SJCRH30 (cell line): ENCODE results near the gene NRDC. TPM values are rescaled to one million over a fixed set of nuclear protein-coding genes. Genes with fewer than 3 reads are reported as not detected.

Experiments used
- DNase-seq, 2 experiments: peaks; one replicate each; pipeline ENCODE4 v3.0.0-alpha.2; 2015 to 2020
- H3K27ac ChIP-seq: fragments of 250-450 bp; sonication (Bioruptor Pico); 2 replicates; pipeline ENCODE4 v1.5.1; 2020; ENCODE audit warnings: mild to moderate bottlenecking, moderate library complexity
- H3K27me3 ChIP-seq: fragments of 250-450 bp; sonication (Bioruptor Pico); 2 replicates; pipeline ENCODE4 v1.5.1; 2020; ENCODE audit warnings: mild to moderate bottlenecking, moderate library complexity
- H3K36me3 ChIP-seq: fragments of 250-450 bp; sonication (Bioruptor Pico); 2 replicates; pipeline ENCODE4 v1.5.1; 2020; ENCODE audit warnings: mild to moderate bottlenecking, moderate library complexity
- H3K4me1 ChIP-seq: fragments of 250-450 bp; sonication (Bioruptor Pico); 2 replicates; pipeline ENCODE4 v1.5.1; 2020; ENCODE audit warnings: mild to moderate bottlenecking, moderate library complexity
- H3K4me3 ChIP-seq: fragments of 250-450 bp; sonication (Bioruptor Pico); 2 replicates; pipeline ENCODE4 v1.5.1; 2020; ENCODE audit warnings: mild to moderate bottlenecking, moderate library complexity
- H3K9me3 ChIP-seq: fragments of 250-450 bp; sonication (Bioruptor Pico); replicated peaks from 2 replicates; pipeline ENCODE4 v1.5.1; 2020; ENCODE audit warnings: mild to moderate bottlenecking, moderate library complexity
- total RNA-seq: library from RNA; depleted of rRNA; stranded (reverse); fragments of >200 nt; shearing (Covaris generic); gene quantifications from 2 replicates; pipeline ENCODE4 v1.2.3, GENCODE V29; 2014; rRNA removed

The NRDC gene, protein sequence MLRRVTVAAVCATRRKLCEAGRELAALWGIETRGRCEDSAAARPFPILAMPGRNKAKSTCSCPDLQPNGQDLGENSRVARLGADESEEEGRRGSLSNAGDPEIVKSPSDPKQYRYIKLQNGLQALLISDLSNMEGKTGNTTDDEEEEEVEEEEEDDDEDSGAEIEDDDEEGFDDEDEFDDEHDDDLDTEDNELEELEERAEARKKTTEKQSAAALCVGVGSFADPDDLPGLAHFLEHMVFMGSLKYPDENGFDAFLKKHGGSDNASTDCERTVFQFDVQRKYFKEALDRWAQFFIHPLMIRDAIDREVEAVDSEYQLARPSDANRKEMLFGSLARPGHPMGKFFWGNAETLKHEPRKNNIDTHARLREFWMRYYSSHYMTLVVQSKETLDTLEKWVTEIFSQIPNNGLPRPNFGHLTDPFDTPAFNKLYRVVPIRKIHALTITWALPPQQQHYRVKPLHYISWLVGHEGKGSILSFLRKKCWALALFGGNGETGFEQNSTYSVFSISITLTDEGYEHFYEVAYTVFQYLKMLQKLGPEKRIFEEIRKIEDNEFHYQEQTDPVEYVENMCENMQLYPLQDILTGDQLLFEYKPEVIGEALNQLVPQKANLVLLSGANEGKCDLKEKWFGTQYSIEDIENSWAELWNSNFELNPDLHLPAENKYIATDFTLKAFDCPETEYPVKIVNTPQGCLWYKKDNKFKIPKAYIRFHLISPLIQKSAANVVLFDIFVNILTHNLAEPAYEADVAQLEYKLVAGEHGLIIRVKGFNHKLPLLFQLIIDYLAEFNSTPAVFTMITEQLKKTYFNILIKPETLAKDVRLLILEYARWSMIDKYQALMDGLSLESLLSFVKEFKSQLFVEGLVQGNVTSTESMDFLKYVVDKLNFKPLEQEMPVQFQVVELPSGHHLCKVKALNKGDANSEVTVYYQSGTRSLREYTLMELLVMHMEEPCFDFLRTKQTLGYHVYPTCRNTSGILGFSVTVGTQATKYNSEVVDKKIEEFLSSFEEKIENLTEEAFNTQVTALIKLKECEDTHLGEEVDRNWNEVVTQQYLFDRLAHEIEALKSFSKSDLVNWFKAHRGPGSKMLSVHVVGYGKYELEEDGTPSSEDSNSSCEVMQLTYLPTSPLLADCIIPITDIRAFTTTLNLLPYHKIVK
- 86.2 and 94.6 TPM in 2 replicates for total RNA-seq

GRCh38 chr1:51878616-51879336 lies at the start of gene NRDC:
Gene NRDC (minus strand): TSS chr1:51878727. CDS start chr1:51878615, 112 bp downstream.
- Histone ChIP-seq H3K4me3 (peak within 1 kb of the TSS; percentile 83), H3K9me3 (no peaks in the 10 kb centered on the region), H3K36me3 (peaks cover under 1% of the 10 kb centered on the region; the same call in 1 of the 2 replicates), H3K27me3 (no peaks in the 10 kb centered on the region), H3K27ac (peak within 1 kb of the TSS; percentile 90), H3K4me1 (no peaks in the 10 kb centered on the region)
- DNase-seq = peak; percentile 100

- Histone ChIP-seq H3K4me3 (no peak overlapping the region), H3K27ac (no peak overlapping the region), H3K27me3 (no peaks in the 10 kb centered on the region), H3K36me3 (no peaks in the 10 kb centered on the region), H3K9me3 (no peaks in the 10 kb centered on the region), H3K4me1 (no peaks in the 10 kb centered on the region)
- no peak for DNase-seq
Observed at GRCh38 chr1:51927029-51927428, 48.5 kb upstream of the NRDC start.

DNA sequence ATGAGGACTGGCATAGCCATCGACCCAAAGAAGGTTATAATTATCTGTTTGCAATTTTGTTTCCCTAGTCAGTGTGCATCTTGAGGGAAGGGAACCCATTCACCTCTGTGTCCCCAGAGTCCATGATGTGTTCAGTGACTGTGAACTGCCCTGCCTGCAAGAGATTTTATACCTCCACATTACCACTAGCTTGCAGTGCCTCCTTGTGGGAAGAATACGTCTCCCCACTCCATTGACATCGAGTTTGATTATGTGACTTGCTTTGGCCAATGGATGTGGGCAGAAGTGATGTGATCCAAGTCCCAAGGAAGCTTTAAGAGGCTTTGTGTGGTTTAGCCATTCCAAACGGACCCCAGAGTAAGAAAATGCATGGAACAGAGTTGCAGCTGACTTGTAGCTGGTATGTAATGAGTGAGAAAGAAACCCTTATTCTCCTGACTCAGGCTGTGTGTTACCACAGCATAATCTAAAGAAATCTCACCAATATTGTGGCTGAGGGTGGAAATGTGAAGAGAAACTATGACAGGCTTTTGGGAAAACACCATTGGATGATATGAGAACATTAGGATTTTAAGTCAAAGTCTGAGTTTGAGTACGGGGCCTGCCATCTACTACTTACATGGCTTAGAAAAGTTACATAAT lies 47.8 kb upstream of the NRDC start:
- no peaks in the 10 kb centered on the region for H3K27me3 ChIP-seq
- H3K4me1 ChIP-seq = no peaks in the 10 kb centered on the region
- H3K27ac ChIP-seq = no peak overlapping the region
- H3K36me3 ChIP-seq = no peaks in the 10 kb centered on the region
- no peak overlapping the region for H3K4me3 ChIP-seq
- DNase-seq = peak in 1 of 2 experiments; percentile 46
- H3K9me3 ChIP-seq = no peaks in the 10 kb centered on the region

GRCh38 chr1:51924455-51924854 lies 45.9 kb upstream of the NRDC start:
- no peak for DNase-seq
- Histone ChIP-seq H3K27ac (no peak overlapping the region), H3K36me3 (no peaks in the 10 kb centered on the region), H3K27me3 (0 out of 2 replicates have a peak, but pooled peaks cover 7% of the 10 kb centered on the region), H3K4me1 (peaks cover 3% of the 10 kb centered on the region), H3K9me3 (no peaks in the 10 kb centered on the region), H3K4me3 (no peak overlapping the region)

DNA sequence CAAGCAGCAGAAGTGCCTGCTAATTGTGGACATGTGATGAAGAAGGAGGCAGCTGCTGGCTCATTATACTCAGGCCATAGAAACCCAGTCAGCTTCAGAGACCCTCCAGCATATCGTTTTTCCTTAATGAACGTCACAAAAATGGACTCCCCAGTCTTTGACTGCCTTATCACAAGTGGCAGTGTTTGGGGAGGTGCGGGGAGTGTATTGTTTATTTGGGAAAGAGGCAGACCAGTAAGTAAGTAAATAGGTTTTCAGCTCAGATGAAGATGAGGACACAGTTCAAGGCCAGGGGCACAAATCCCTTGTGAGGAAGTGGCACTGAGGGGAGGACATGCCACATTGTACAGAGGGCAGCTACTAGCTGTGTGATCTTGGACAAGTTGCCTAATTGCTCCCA lies 43.5 kb upstream of the NRDC start:
- Histone ChIP-seq H3K4me3 (no peak overlapping the region), H3K9me3 (no peaks in the 10 kb centered on the region), H3K27ac (no peak overlapping the region), H3K4me1 (peaks cover 3% of the 10 kb centered on the region), H3K27me3 (0 out of 2 replicates have a peak, but pooled peaks cover 7% of the 10 kb centered on the region), H3K36me3 (no peaks in the 10 kb centered on the region)
- no peak for DNase-seq

DNA sequence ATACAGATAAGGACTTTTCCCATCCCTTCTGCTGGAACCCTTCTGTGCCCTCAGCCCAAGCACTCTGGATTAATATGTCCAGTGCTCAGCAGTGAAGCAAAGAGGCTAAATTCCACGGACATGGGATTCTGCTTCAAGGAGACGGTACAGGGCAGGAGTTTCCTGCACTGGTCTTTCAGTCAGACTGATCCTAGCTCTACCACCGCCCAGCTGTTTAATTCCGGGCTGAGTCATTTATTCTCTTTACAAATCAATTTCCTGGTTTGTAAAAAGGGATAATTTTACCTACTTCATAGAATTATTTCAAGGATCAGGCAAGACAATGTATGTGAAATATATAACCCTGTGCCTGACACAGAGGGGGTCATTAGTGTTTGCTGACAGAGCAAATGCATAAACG lies 41.6 kb upstream of the NRDC start:
- Histone ChIP-seq H3K36me3 (no peaks in the 10 kb centered on the region), H3K27me3 (0 out of 2 replicates have a peak, but pooled peaks cover 7% of the 10 kb centered on the region), H3K4me3 (no peak overlapping the region), H3K4me1 (peaks cover 3% of the 10 kb centered on the region), H3K27ac (no peak overlapping the region), H3K9me3 (no peaks in the 10 kb centered on the region)
- no peak for DNase-seq

DNA sequence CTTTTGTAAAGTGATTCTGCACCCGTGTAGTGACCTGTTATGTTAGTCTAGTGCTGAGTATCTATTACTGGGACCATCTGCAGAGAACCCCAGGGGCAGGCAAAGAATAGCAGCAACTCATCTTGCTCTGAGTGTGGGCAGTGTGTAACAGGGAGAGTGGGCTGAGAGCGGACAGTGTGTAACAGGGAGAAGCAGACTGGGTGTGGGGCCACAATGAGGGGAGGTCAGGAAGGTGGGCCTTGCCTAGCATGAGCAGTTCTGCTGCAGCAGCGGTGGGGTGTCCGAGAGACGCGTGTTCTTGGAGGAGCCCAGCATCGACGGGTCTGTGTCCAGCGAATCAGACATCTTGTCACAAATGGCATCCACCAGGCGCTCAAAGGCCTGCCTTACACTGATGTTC lies 41.2 kb upstream of the NRDC start:
- H3K4me3 ChIP-seq = no peak overlapping the region
- no peaks in the 10 kb centered on the region for H3K36me3 ChIP-seq
- peaks cover 3% of the 10 kb centered on the region for H3K4me1 ChIP-seq
- H3K27ac ChIP-seq = no peak overlapping the region
- no peaks in the 10 kb centered on the region for H3K9me3 ChIP-seq
- no peak for DNase-seq
- 0 out of 2 replicates have a peak, but pooled peaks cover 7% of the 10 kb centered on the region for H3K27me3 ChIP-seq

DNA sequence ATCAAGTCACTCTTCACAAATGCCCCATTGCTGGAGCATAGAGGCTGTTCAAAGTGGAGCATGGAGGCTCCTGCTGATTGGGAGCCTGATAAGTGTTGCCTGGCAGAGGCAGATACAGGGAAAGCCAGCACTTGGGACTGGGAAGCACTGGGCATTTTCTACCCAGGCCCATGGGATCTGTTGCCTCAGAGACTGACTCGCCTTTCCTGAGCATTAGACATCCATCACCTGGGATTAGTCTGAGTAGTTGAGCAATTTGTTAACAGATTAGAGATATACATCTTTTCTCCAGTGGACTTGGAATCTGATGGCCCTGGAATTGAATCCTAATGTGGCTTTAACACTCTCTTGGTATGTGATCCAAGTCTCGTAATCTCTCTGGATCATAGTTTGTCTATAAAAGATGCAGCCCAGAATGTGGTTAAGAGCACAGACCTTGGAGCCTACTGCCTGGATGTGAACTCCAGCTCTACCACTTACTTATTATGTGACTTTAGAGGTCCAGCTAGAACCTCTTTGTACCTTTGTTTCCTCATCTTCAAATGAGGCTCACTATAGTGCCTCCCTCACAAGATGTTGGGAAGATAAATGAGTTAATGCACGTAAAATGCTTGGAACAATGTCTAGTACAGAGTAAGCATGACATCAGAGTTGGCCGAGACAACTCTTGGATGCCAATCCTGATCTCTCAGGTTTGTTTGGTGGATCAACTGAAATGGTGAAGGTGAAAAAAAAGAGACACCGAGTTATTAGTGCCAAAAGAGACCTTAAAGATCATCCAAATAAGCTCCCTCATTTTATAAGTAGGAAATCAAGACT lies 38.3 kb upstream of the NRDC start:
- H3K9me3 ChIP-seq = no peaks in the 10 kb centered on the region
- no peak overlapping the region for H3K27ac ChIP-seq
- DNase-seq = no peak
- H3K27me3 ChIP-seq = 0 out of 2 replicates have a peak, but pooled peaks cover 7% of the 10 kb centered on the region
- H3K4me1 ChIP-seq = peaks cover 10% of the 10 kb centered on the region
- no peak overlapping the region for H3K4me3 ChIP-seq
- no peaks in the 10 kb centered on the region for H3K36me3 ChIP-seq

GRCh38 chr1:51915951-51916350 lies 37.4 kb upstream of the NRDC start:
- DNase-seq = no peak

GRCh38 chr1:51912881-51913280 lies 34.4 kb upstream of the NRDC start:
- H3K36me3 ChIP-seq = no peaks in the 10 kb centered on the region
- no peak overlapping the region for H3K4me3 ChIP-seq
- DNase-seq = peak; percentile 42 to 71
- H3K27ac ChIP-seq = 0 out of 2 replicates have a peak overlapping the region, but pooled peaks have one; percentile 15
- no peaks in the 10 kb centered on the region for H3K27me3 ChIP-seq
- no peaks in the 10 kb centered on the region for H3K9me3 ChIP-seq
- H3K4me1 ChIP-seq = peaks cover 7% of the 10 kb centered on the region

More at GRCh38 chr1:51915951-51916350, 37.4 kb upstream of the NRDC start:
- Histone ChIP-seq H3K27ac (no peak overlapping the region), H3K4me1 (peaks cover 10% of the 10 kb centered on the region), H3K4me3 (no peak overlapping the region), H3K9me3 (no peaks in the 10 kb centered on the region), H3K27me3 (0 out of 2 replicates have a peak, but pooled peaks cover 7% of the 10 kb centered on the region), H3K36me3 (no peaks in the 10 kb centered on the region)

DNA sequence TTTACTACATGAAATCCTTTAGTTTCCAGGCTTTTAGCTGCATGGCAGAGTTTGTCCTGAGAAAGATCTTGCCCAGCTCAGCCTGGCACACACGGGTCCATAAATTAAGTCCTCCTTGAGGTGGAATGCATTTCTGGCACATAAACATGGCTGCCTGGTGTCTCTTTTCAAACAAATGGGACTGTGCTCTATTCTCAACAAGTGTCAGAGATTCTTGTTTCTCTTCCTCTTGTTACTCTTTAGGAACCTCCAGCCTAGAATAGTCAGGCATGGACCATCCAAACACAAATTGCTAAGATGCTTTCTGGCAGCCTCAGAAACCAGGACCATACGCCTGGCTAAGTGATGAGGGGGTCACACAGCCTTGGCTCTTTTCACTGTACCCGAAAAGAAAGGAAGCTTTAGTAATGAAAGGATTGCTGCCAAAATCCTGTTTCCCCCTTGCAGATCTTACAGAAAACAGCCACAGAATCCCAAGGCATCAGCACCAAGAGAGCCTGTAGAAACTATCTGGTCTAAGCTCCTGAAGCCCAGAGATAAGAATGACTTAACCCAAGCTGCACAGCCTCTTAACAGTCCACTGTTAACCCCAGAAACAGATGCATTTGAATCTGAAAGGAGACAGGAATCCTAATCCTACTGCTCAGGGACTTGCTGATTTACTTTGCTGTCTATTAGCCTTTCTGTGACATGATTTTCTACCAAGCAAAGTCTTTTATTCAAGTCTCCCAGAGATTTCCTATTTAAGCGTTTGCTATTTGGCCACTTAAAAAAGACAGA lies 31.9 kb upstream of the NRDC start:
- H3K9me3 ChIP-seq = no peaks in the 10 kb centered on the region
- H3K27me3 ChIP-seq = no peaks in the 10 kb centered on the region
- no peak overlapping the region for H3K4me3 ChIP-seq
- no peak overlapping the region for H3K27ac ChIP-seq
- H3K36me3 ChIP-seq = no peaks in the 10 kb centered on the region
- no peak for DNase-seq
- peaks cover 7% of the 10 kb centered on the region for H3K4me1 ChIP-seq

DNA sequence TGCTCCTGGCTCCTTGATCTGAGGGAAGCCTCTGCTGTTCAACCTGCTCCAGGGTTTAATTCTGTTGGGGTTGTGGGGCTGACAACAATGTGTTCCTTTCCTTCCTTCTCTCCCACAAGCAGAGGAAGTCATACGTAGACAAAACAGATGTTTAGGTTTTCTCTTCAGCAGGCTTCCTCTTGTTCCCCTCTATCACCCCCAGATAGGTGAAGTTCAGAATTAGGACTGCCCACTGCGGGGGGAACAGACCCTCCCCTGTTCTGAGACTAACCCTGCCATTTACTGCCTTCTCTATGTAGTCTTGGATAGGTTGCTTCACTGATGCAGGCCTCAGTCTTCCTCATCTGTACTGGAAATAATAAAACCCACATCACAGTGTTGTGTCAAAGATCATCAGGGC lies 30.0 kb upstream of the NRDC start:
- Histone ChIP-seq H3K4me3 (no peak overlapping the region), H3K36me3 (no peaks in the 10 kb centered on the region), H3K27ac (no peak overlapping the region), H3K9me3 (no peaks in the 10 kb centered on the region), H3K4me1 (peaks cover 7% of the 10 kb centered on the region), H3K27me3 (no peaks in the 10 kb centered on the region)
- DNase-seq = no peak
